ENCODE data around the gene MADCAM1.

GRCh38 chr19:456547-457110 is 39.7 kb upstream of the MADCAM1 start:
- TF ChIP-seq CTCF (IDR thresholded peaks at IDR 0.05): no peak
- no peak for TF ChIP-seq EZH2phosphoT487 (IDR thresholded peaks at IDR 0.05)

Data from neural progenitor cell (in vitro differentiated cells).